Measurements from ENCODE around the gene NECTIN1. TPM values are rescaled to one million over a fixed set of nuclear protein-coding genes. Genes with fewer than 3 reads are reported as not detected.

The NECTIN1 gene
- total RNA-seq, 2 donors from 2014 or later, result 29.3 to 45.3 TPM

DNA sequence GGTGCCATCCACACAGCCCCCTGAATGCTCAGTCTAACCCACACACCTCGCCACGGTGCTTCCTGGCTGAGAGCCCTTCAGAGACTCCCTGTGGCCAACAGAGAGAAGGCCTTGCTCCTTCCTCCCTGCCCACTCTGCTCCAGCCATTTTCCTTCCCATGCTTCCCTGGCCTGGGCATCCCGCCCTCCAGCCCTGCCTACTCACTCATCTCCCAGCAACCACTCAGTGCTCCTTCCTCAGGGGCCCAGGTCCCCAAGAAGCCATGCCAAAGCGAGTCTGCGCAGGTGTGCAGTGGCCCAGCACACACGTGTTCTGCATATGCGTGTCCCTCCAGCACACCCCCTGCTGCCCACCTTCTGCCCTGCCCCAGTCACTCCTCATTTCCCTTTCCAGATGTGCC is 56.4 kb downstream of the NECTIN1 start:
- H3K36me3 ChIP-seq (ENCODE audit: control insufficient read depth, insufficient read depth, low read length), result peaks cover 16% of the 10 kb centered on the region
- TF ChIP-seq, protein P1, sequence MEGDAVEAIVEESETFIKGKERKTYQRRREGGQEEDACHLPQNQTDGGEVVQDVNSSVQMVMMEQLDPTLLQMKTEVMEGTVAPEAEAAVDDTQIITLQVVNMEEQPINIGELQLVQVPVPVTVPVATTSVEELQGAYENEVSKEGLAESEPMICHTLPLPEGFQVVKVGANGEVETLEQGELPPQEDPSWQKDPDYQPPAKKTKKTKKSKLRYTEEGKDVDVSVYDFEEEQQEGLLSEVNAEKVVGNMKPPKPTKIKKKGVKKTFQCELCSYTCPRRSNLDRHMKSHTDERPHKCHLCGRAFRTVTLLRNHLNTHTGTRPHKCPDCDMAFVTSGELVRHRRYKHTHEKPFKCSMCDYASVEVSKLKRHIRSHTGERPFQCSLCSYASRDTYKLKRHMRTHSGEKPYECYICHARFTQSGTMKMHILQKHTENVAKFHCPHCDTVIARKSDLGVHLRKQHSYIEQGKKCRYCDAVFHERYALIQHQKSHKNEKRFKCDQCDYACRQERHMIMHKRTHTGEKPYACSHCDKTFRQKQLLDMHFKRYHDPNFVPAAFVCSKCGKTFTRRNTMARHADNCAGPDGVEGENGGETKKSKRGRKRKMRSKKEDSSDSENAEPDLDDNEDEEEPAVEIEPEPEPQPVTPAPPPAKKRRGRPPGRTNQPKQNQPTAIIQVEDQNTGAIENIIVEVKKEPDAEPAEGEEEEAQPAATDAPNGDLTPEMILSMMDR (conservative IDR thresholded peaks at IDR 0.05), result no peak
- no peaks in the 10 kb centered on the region for H3K4me1 ChIP-seq (ENCODE audit: control insufficient read depth, insufficient read depth, low read length)
- Mint-ChIP-seq H3K4me3 (no peak overlapping the region), H3K9me3 (peaks cover 10% of the 10 kb centered on the region), H3K27me3 (ENCODE audit: insufficient read depth) (no peaks in the 10 kb centered on the region), H3K27ac (peak overlapping the region; percentile 14), H3K4me1 (peaks cover 5% of the 10 kb centered on the region), H3K36me3 (ENCODE audit: low read depth) (peaks cover 60% of the 10 kb centered on the region)
- no peak for DNase-seq
- peak overlapping the region; percentile 6 for H3K27ac ChIP-seq (ENCODE audit: low read depth, low read length)
- H3K27me3 ChIP-seq (ENCODE audit: control insufficient read depth, insufficient read depth, low read length, poor library complexity, severe bottlenecking), result no peaks in the 10 kb centered on the region
- 95 to 100% methylated on average over 4 to 7 of the region's 7 CpGs for WGBS, 2 experiments (ENCODE audit: insufficient coverage in 1 of 2, insufficient read length in 1 of 2)
- peaks cover 5% of the 10 kb centered on the region for H3K9me3 ChIP-seq (ENCODE audit: control insufficient read depth, low read length)
- H3K4me3 ChIP-seq (ENCODE audit: low read length), result no peak overlapping the region
- H3K9ac ChIP-seq (ENCODE audit: extremely low read depth, low read length, poor library complexity, severe bottlenecking), result no peak overlapping the region

DNA sequence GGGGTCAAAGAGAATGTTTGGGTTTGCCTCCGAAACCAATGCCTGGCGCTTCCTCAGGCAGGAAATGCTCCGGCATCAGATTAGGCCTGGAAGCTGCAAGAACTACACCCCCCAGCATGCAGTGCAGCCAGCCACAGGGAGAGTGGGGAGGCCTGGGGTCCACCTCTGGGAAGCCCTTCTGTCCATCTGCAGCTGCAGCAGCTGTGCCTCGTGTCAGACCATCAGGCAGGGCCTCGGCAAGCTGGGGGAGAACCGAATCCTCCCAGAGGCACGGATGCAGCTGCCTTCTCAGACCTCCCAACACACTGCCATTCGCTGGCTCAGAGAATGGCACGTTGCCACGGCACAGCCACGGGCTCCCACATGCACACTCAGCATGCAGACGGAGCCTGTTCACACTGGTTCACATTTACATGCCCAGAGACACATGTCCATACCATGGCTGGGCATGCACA is 57.4 kb downstream of the NECTIN1 start:
- H3K9ac ChIP-seq (ENCODE audit: extremely low read depth, low read length, poor library complexity, severe bottlenecking), result no peak overlapping the region
- no peaks in the 10 kb centered on the region for H3K27me3 Mint-ChIP-seq (ENCODE audit: insufficient read depth)
- peaks cover 51% of the 10 kb centered on the region for H3K36me3 Mint-ChIP-seq (ENCODE audit: low read depth)
- H3K4me1 Mint-ChIP-seq, result peaks cover 5% of the 10 kb centered on the region
- TF ChIP-seq, protein P1 (conservative IDR thresholded peaks at IDR 0.05), result no peak
- peaks cover 6% of the 10 kb centered on the region for H3K36me3 ChIP-seq (ENCODE audit: control insufficient read depth, insufficient read depth, low read length)
- no peak overlapping the region for H3K27ac Mint-ChIP-seq
- no peaks in the 10 kb centered on the region for H3K4me1 ChIP-seq (ENCODE audit: control insufficient read depth, insufficient read depth, low read length)
- peak overlapping the region; percentile 82 for H3K27ac ChIP-seq (ENCODE audit: low read depth, low read length)
- H3K9me3 Mint-ChIP-seq, result peaks cover 3% of the 10 kb centered on the region
- H3K4me3 ChIP-seq (ENCODE audit: low read length), result no peak overlapping the region
- H3K27me3 ChIP-seq (ENCODE audit: control insufficient read depth, insufficient read depth, low read length, poor library complexity, severe bottlenecking), result no peaks in the 10 kb centered on the region
- no peak overlapping the region for H3K4me3 Mint-ChIP-seq
- H3K9me3 ChIP-seq (ENCODE audit: control insufficient read depth, low read length), result no peaks in the 10 kb centered on the region
- WGBS, 2 experiments (ENCODE audit: insufficient coverage in 1 of 2, insufficient read length in 1 of 2), result 91 to 94% methylated on average over 10 to 12 of the region's 12 CpGs
- DNase-seq, result no peak

DNA sequence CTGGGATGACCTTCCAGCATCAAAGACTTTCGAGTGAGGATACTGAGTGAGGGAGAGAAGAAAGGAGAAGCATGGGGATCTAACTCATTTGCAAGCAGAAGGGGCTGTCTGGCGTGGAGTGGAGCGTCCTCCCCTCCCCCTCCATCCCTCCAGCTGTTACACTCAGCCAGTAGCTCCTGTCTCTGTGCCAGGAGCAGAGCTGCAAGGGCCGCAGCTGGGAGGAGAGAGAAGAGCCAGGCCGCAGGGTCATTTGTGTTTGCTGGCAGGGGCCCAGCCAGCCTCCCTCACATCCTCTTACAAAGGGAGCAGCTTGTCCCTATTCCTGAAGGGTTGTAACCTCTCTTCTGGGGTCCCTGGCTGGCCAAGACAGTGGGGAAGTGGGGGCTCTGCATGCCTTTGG is 57.9 kb downstream of the NECTIN1 start:
- Mint-ChIP-seq H3K9me3 (no peaks in the 10 kb centered on the region), H3K36me3 (ENCODE audit: low read depth) (peaks cover 46% of the 10 kb centered on the region), H3K27ac (no peak overlapping the region), H3K4me3 (no peak overlapping the region), H3K4me1 (peaks cover 5% of the 10 kb centered on the region), H3K27me3 (ENCODE audit: insufficient read depth) (no peaks in the 10 kb centered on the region)
- H3K4me3 ChIP-seq (ENCODE audit: low read length), result no peak overlapping the region
- DNase-seq, result no peak
- no peaks in the 10 kb centered on the region for H3K4me1 ChIP-seq (ENCODE audit: control insufficient read depth, insufficient read depth, low read length)
- H3K27me3 ChIP-seq (ENCODE audit: control insufficient read depth, insufficient read depth, low read length, poor library complexity, severe bottlenecking), result no peaks in the 10 kb centered on the region
- no peaks in the 10 kb centered on the region for H3K9me3 ChIP-seq (ENCODE audit: control insufficient read depth, low read length)
- TF ChIP-seq, protein P1 (conservative IDR thresholded peaks at IDR 0.05), result no peak
- peak overlapping the region; percentile 82 for H3K27ac ChIP-seq (ENCODE audit: low read depth, low read length)
- H3K36me3 ChIP-seq (ENCODE audit: control insufficient read depth, insufficient read depth, low read length), result peaks cover under 1% of the 10 kb centered on the region
- 90% methylated on average over 3 of the region's 5 CpGs; no CpG with 5 or more reads in 1 of the 2 experiments for WGBS, 2 experiments (ENCODE audit: insufficient coverage in 1 of 2, insufficient read length in 1 of 2)
- H3K9ac ChIP-seq (ENCODE audit: extremely low read depth, low read length, poor library complexity, severe bottlenecking), result no peak overlapping the region

Data from endodermal cell (in vitro differentiated cells).